ENCODE data around the gene SH3RF2.
A peak's percentile ranks its signal among the peaks of the same experiment; 100 is the strongest.
"Not testable (repeated sequence)": the region's sequence is repeated elsewhere in the genome, so short reads cannot be mapped to it uniquely, and the experiment has no call there.

Gene SH3RF2

GRCh38 chr5:145953202-145953601, 16.8 kb downstream of the SH3RF2 start:
- Histone ChIP-seq H3K4me2 (ENCODE audit: low read length) (no peak overlapping the region), H4K5ac (ENCODE audit: low read length) (no peak overlapping the region), H3K18ac (ENCODE audit: low read length) (no peak overlapping the region), H3K27ac (ENCODE audit: low read depth, low read length) (no peak overlapping the region), H2AK5ac (ENCODE audit: low read length) (no peak overlapping the region), H3K79me2 (ENCODE audit: control insufficient read depth, insufficient read depth, low read length) (no peaks in the 10 kb centered on the region), H2BK15ac (replicated peaks; ENCODE audit: low read depth) (no peak overlapping the region), H3K56ac (ENCODE audit: low read length) (no peak overlapping the region), H3K4me3 (ENCODE audit: low read length) (no peak overlapping the region), H2BK5ac (ENCODE audit: low read length) (no peak overlapping the region), H3K36me3 (ENCODE audit: control insufficient read depth, insufficient read depth, low read length) (no peaks in the 10 kb centered on the region), H3K23ac (ENCODE audit: low read length) (no peak overlapping the region), H3K27me3 (ENCODE audit: insufficient read depth, low read length, poor library complexity) (no peaks in the 10 kb centered on the region), H4K8ac (ENCODE audit: low read depth, low read length) (no peak overlapping the region), H2BK120ac (ENCODE audit: low read depth, low read length) (no peak overlapping the region), H3K4me1 (ENCODE audit: control insufficient read depth, low read depth, low read length) (peaks cover 3% of the 10 kb centered on the region), H3K79me1 (ENCODE audit: low read length) (no peaks in the 10 kb centered on the region), H3K9ac (ENCODE audit: low read length) (no peak overlapping the region), H3K4ac (ENCODE audit: low read depth, low read length) (no peak overlapping the region)
- no peak for DNase-seq
- no CpG with 5 or more reads among the region's 2 CpGs for WGBS (ENCODE audit: extremely low coverage, insufficient coverage, low lambda C conversion rate)

GRCh38 chr5:145954140-145954539, 17.8 kb downstream of the SH3RF2 start:
- H3K18ac ChIP-seq (ENCODE audit: low read length); H3K79me1 ChIP-seq (ENCODE audit: low read length); H3K36me3 ChIP-seq (ENCODE audit: control insufficient read depth, insufficient read depth, low read length); H3K23ac ChIP-seq (ENCODE audit: low read length); H2BK5ac ChIP-seq (ENCODE audit: low read length); H3K9ac ChIP-seq (ENCODE audit: low read length); H3K4me3 ChIP-seq (ENCODE audit: low read length); H3K4me1 ChIP-seq (ENCODE audit: control insufficient read depth, low read depth, low read length); H4K5ac ChIP-seq (ENCODE audit: low read length); H3K4me2 ChIP-seq (ENCODE audit: low read length); H3K79me2 ChIP-seq (ENCODE audit: control insufficient read depth, insufficient read depth, low read length); H3K27me3 ChIP-seq (ENCODE audit: insufficient read depth, low read length, poor library complexity); DNase-seq; H2BK15ac ChIP-seq (replicated peaks; ENCODE audit: low read depth); H3K27ac ChIP-seq (ENCODE audit: low read depth, low read length); H2BK120ac ChIP-seq (ENCODE audit: low read depth, low read length); H3K56ac ChIP-seq (ENCODE audit: low read length); H2AK5ac ChIP-seq (ENCODE audit: low read length); H4K8ac ChIP-seq (ENCODE audit: low read depth, low read length); H3K4ac ChIP-seq (ENCODE audit: low read depth, low read length): not testable (repeated sequence)
- no CpG with 5 or more reads among the region's 3 CpGs for WGBS (ENCODE audit: extremely low coverage, insufficient coverage, low lambda C conversion rate)

GRCh38 chr5:145957388-145957787, 21.0 kb downstream of the SH3RF2 start:
- WGBS (ENCODE audit: extremely low coverage, insufficient coverage, low lambda C conversion rate) = no CpG with 5 or more reads among the region's 3 CpGs
- Histone ChIP-seq H2BK5ac (ENCODE audit: low read length) (no peak overlapping the region), H3K27ac (ENCODE audit: low read depth, low read length) (no peak overlapping the region), H3K36me3 (ENCODE audit: control insufficient read depth, insufficient read depth, low read length) (no peaks in the 10 kb centered on the region), H3K27me3 (ENCODE audit: insufficient read depth, low read length, poor library complexity) (no peaks in the 10 kb centered on the region), H3K4me3 (ENCODE audit: low read length) (no peak overlapping the region), H2BK15ac (replicated peaks; ENCODE audit: low read depth) (no peak overlapping the region), H3K23ac (ENCODE audit: low read length) (no peak overlapping the region), H3K4me2 (ENCODE audit: low read length) (no peak overlapping the region), H4K5ac (ENCODE audit: low read length) (no peak overlapping the region), H4K8ac (ENCODE audit: low read depth, low read length) (no peak overlapping the region), H3K9ac (ENCODE audit: low read length) (no peak overlapping the region), H3K18ac (ENCODE audit: low read length) (no peak overlapping the region), H2AK5ac (ENCODE audit: low read length) (no peak overlapping the region), H3K79me2 (ENCODE audit: control insufficient read depth, insufficient read depth, low read length) (no peaks in the 10 kb centered on the region), H2BK120ac (ENCODE audit: low read depth, low read length) (no peak overlapping the region), H3K4me1 (ENCODE audit: control insufficient read depth, low read depth, low read length) (peaks cover 3% of the 10 kb centered on the region), H3K4ac (ENCODE audit: low read depth, low read length) (no peak overlapping the region), H3K79me1 (ENCODE audit: low read length) (no peaks in the 10 kb centered on the region), H3K56ac (ENCODE audit: low read length) (no peak overlapping the region)
- no peak for DNase-seq

- Histone ChIP-seq H3K27ac (ENCODE audit: low read depth, low read length) (no peak overlapping the region), H3K79me2 (ENCODE audit: control insufficient read depth, insufficient read depth, low read length) (no peaks in the 10 kb centered on the region), H3K56ac (ENCODE audit: low read length) (no peak overlapping the region), H3K4me2 (ENCODE audit: low read length) (no peak overlapping the region), H4K8ac (ENCODE audit: low read depth, low read length) (no peak overlapping the region), H3K36me3 (ENCODE audit: control insufficient read depth, insufficient read depth, low read length) (no peaks in the 10 kb centered on the region), H3K27me3 (ENCODE audit: insufficient read depth, low read length, poor library complexity) (no peaks in the 10 kb centered on the region), H3K9ac (ENCODE audit: low read length) (no peak overlapping the region), H3K23ac (ENCODE audit: low read length) (no peak overlapping the region), H4K5ac (ENCODE audit: low read length) (no peak overlapping the region), H3K18ac (ENCODE audit: low read length) (peak overlapping the region; percentile 41), H2BK120ac (ENCODE audit: low read depth, low read length) (no peak overlapping the region), H3K4ac (ENCODE audit: low read depth, low read length) (no peak overlapping the region), H2BK15ac (replicated peaks; ENCODE audit: low read depth) (no peak overlapping the region), H2BK5ac (ENCODE audit: low read length) (no peak overlapping the region), H3K79me1 (ENCODE audit: low read length) (no peaks in the 10 kb centered on the region), H3K4me3 (ENCODE audit: low read length) (no peak overlapping the region), H2AK5ac (ENCODE audit: low read length) (no peak overlapping the region), H3K4me1 (ENCODE audit: control insufficient read depth, low read depth, low read length) (peaks cover 4% of the 10 kb centered on the region)
- no CpG with 5 or more reads among the region's 6 CpGs for WGBS (ENCODE audit: extremely low coverage, insufficient coverage, low lambda C conversion rate)
- DNase-seq = no peak
Measured at GRCh38 chr5:145958436-145958835, 22.1 kb downstream of the SH3RF2 start.

GRCh38 chr5:145960166-145960565, 23.8 kb downstream of the SH3RF2 start:
- H3K79me1 ChIP-seq (ENCODE audit: low read length) = no peaks in the 10 kb centered on the region
- no peak overlapping the region for H4K8ac ChIP-seq (ENCODE audit: low read depth, low read length)
- H3K4me2 ChIP-seq (ENCODE audit: low read length) = no peak overlapping the region
- no CpG with 5 or more reads among the region's 1 CpG for WGBS (ENCODE audit: extremely low coverage, insufficient coverage, low lambda C conversion rate)
- peaks cover 4% of the 10 kb centered on the region for H3K4me1 ChIP-seq (ENCODE audit: control insufficient read depth, low read depth, low read length)
- no peaks in the 10 kb centered on the region for H3K27me3 ChIP-seq (ENCODE audit: insufficient read depth, low read length, poor library complexity)
- H2BK120ac ChIP-seq (ENCODE audit: low read depth, low read length) = no peak overlapping the region
- no peak overlapping the region for H2AK5ac ChIP-seq (ENCODE audit: low read length)
- no peaks in the 10 kb centered on the region for H3K36me3 ChIP-seq (ENCODE audit: control insufficient read depth, insufficient read depth, low read length)
- no peak overlapping the region for H3K9ac ChIP-seq (ENCODE audit: low read length)
- H3K4ac ChIP-seq (ENCODE audit: low read depth, low read length) = no peak overlapping the region
- no peak overlapping the region for H3K18ac ChIP-seq (ENCODE audit: low read length)
- no peak overlapping the region for H3K4me3 ChIP-seq (ENCODE audit: low read length)
- H3K23ac ChIP-seq (ENCODE audit: low read length) = no peak overlapping the region
- no peak for DNase-seq
- H2BK15ac ChIP-seq (replicated peaks; ENCODE audit: low read depth) = no peak overlapping the region
- H4K5ac ChIP-seq (ENCODE audit: low read length) = no peak overlapping the region
- no peaks in the 10 kb centered on the region for H3K79me2 ChIP-seq (ENCODE audit: control insufficient read depth, insufficient read depth, low read length)
- H3K27ac ChIP-seq (ENCODE audit: low read depth, low read length) = no peak overlapping the region
- H3K56ac ChIP-seq (ENCODE audit: low read length) = no peak overlapping the region
- H2BK5ac ChIP-seq (ENCODE audit: low read length) = no peak overlapping the region

GRCh38 chr5:145960848-145961600, 24.6 kb downstream of the SH3RF2 start:
- no peak overlapping the region for H3K4me2 ChIP-seq (ENCODE audit: low read length)
- H2BK5ac ChIP-seq (ENCODE audit: low read length) = no peak overlapping the region
- no peaks in the 10 kb centered on the region for H3K27me3 ChIP-seq (ENCODE audit: insufficient read depth, low read length, poor library complexity)
- H4K8ac ChIP-seq (ENCODE audit: low read depth, low read length) = no peak overlapping the region
- H4K5ac ChIP-seq (ENCODE audit: low read length) = no peak overlapping the region
- no peaks in the 10 kb centered on the region for H3K79me2 ChIP-seq (ENCODE audit: control insufficient read depth, insufficient read depth, low read length)
- H3K18ac ChIP-seq (ENCODE audit: low read length) = peak overlapping the region; percentile 80
- no peak overlapping the region for H2BK15ac ChIP-seq (replicated peaks; ENCODE audit: low read depth)
- H3K56ac ChIP-seq (ENCODE audit: low read length) = no peak overlapping the region
- H2AK5ac ChIP-seq (ENCODE audit: low read length) = no peak overlapping the region
- H3K23ac ChIP-seq (ENCODE audit: low read length) = no peak overlapping the region
- no peak overlapping the region for H3K9ac ChIP-seq (ENCODE audit: low read length)
- H3K27ac ChIP-seq (ENCODE audit: low read depth, low read length) = no peak overlapping the region
- peaks cover 4% of the 10 kb centered on the region for H3K4me1 ChIP-seq (ENCODE audit: control insufficient read depth, low read depth, low read length)
- no peak for DNase-seq
- no peak overlapping the region for H2BK120ac ChIP-seq (ENCODE audit: low read depth, low read length)
- no CpG with 5 or more reads among the region's 4 CpGs for WGBS (ENCODE audit: extremely low coverage, insufficient coverage, low lambda C conversion rate)
- no peak overlapping the region for H3K4ac ChIP-seq (ENCODE audit: low read depth, low read length)
- H3K79me1 ChIP-seq (ENCODE audit: low read length) = no peaks in the 10 kb centered on the region
- no peak overlapping the region for H3K4me3 ChIP-seq (ENCODE audit: low read length)
- H3K36me3 ChIP-seq (ENCODE audit: control insufficient read depth, insufficient read depth, low read length) = no peaks in the 10 kb centered on the region
